ENCODE data around the gene MYPOP.

MYPOP gene

GRCh38 chr19:45900738-45901431 is 1.5 kb downstream of the MYPOP start:
- peaks cover 35% of the 10 kb centered on the region for H3K36me3 ChIP-seq (ENCODE audit: insufficient read depth, low read length)
- no peak overlapping the region for H2AFZ ChIP-seq (ENCODE audit: low read length)
- H4K20me1 ChIP-seq (ENCODE audit: insufficient read depth, low read length): no peaks in the 10 kb centered on the region
- no peak for TF ChIP-seq EZH2 (IDR thresholded peaks at IDR 0.05; ENCODE audit: borderline replicate concordance, low read length)
- TF ChIP-seq CTCF (IDR thresholded peaks at IDR 0.05; ENCODE audit: low read length): no peak
- H3K4me3 ChIP-seq (ENCODE audit: low read depth, low read length, poor library complexity, severe bottlenecking): peak overlapping the region; percentile 96
- H3K9me2 ChIP-seq (ENCODE audit: low read depth, low read length): no peaks in the 10 kb centered on the region
- no peaks in the 10 kb centered on the region for H3K79me2 ChIP-seq (ENCODE audit: insufficient read depth, low read length)
- H3K4me2 ChIP-seq (ENCODE audit: low read length): peak overlapping the region; percentile 84
- H3K4me1 ChIP-seq (ENCODE audit: insufficient read depth, low read length, severe bottlenecking): peaks cover 17% of the 10 kb centered on the region
- H3K27me3 ChIP-seq (ENCODE audit: insufficient read depth, low read length): no peaks in the 10 kb centered on the region
- H3K9ac ChIP-seq (ENCODE audit: low read length): peak overlapping the region; percentile 91; the same call in 1 of the 2 replicates
- no peaks in the 10 kb centered on the region for H3F3A ChIP-seq (ENCODE audit: insufficient read depth, low read length)
- H3K9me3 ChIP-seq (ENCODE audit: low read length): no peaks in the 10 kb centered on the region
- H3K27ac ChIP-seq (ENCODE audit: low read depth, low read length, poor library complexity, severe bottlenecking): peak overlapping the region; percentile 37

GRCh38 chr19:45899919-45900589 is 2.4 kb downstream of the MYPOP start:
- Histone ChIP-seq H3K4me1 (ENCODE audit: insufficient read depth, low read length, severe bottlenecking) (peaks cover 17% of the 10 kb centered on the region), H3K9me3 (ENCODE audit: low read length) (no peaks in the 10 kb centered on the region), H4K20me1 (ENCODE audit: insufficient read depth, low read length) (no peaks in the 10 kb centered on the region), H3K27ac (ENCODE audit: low read depth, low read length, poor library complexity, severe bottlenecking) (peak overlapping the region; percentile 37), H3K4me3 (ENCODE audit: low read depth, low read length, poor library complexity, severe bottlenecking) (no peak overlapping the region), H3K4me2 (ENCODE audit: low read length) (peak overlapping the region; percentile 84), H3K9me2 (ENCODE audit: low read depth, low read length) (no peaks in the 10 kb centered on the region), H3K36me3 (ENCODE audit: insufficient read depth, low read length) (peaks cover 43% of the 10 kb centered on the region), H3K79me2 (ENCODE audit: insufficient read depth, low read length) (no peaks in the 10 kb centered on the region), H2AFZ (ENCODE audit: low read length) (no peak overlapping the region), H3K9ac (ENCODE audit: low read length) (no peak overlapping the region; the same call in 1 of the 2 replicates), H3F3A (ENCODE audit: insufficient read depth, low read length) (no peaks in the 10 kb centered on the region), H3K27me3 (ENCODE audit: insufficient read depth, low read length) (no peaks in the 10 kb centered on the region)
- TF ChIP-seq CTCF (IDR thresholded peaks at IDR 0.05; ENCODE audit: low read length): no peak
- no peak for TF ChIP-seq EZH2 (IDR thresholded peaks at IDR 0.05; ENCODE audit: borderline replicate concordance, low read length)

DNA sequence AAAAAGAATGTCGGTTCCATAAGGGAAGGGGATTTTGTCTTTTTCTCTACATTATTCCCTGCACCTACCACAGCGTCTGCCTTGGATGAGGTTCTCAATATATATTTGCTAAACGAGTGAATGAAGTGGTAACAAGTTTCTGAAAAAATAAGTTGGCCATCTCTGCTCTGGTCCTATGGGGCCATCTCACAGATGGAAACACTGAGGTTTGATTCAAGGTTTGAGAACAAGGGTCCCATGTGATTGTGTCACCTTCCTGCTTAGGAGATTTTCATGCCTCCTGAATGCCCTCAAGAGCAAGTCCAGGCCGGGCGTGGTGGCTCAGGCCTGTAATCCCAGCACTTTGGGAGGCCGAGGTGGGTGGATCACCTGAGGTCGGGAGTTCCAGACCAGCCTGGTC is 3.2 kb downstream of the MYPOP start:
- Histone ChIP-seq H3K27me3 (ENCODE audit: insufficient read depth, low read length) (no peaks in the 10 kb centered on the region), H3K9me2 (ENCODE audit: low read depth, low read length) (no peaks in the 10 kb centered on the region), H3K27ac (ENCODE audit: low read depth, low read length, poor library complexity, severe bottlenecking) (no peak overlapping the region), H3K9ac (ENCODE audit: low read length) (no peak overlapping the region), H3K4me2 (ENCODE audit: low read length) (no peak overlapping the region), H3K79me2 (ENCODE audit: insufficient read depth, low read length) (no peaks in the 10 kb centered on the region), H3K4me1 (ENCODE audit: insufficient read depth, low read length, severe bottlenecking) (peaks cover 17% of the 10 kb centered on the region), H2AFZ (ENCODE audit: low read length) (no peak overlapping the region), H3K36me3 (ENCODE audit: insufficient read depth, low read length) (peaks cover 46% of the 10 kb centered on the region), H4K20me1 (ENCODE audit: insufficient read depth, low read length) (no peaks in the 10 kb centered on the region), H3F3A (ENCODE audit: insufficient read depth, low read length) (no peaks in the 10 kb centered on the region), H3K4me3 (ENCODE audit: low read depth, low read length, poor library complexity, severe bottlenecking) (no peak overlapping the region), H3K9me3 (ENCODE audit: low read length) (no peaks in the 10 kb centered on the region)
- TF ChIP-seq CTCF (IDR thresholded peaks at IDR 0.05; ENCODE audit: low read length) (no peak), EZH2 (IDR thresholded peaks at IDR 0.05; ENCODE audit: borderline replicate concordance, low read length) (no peak)

Measured in OCI-LY1 (cell line).